Cardiac fibroblast (primary cell): ENCODE results near the gene TCEAL1.
A peak's percentile ranks its signal among the peaks of the same experiment; 100 is the strongest.
"Not testable (repeated sequence)": the region's sequence is repeated elsewhere in the genome, so short reads cannot be mapped to it uniquely, and the experiment has no call there.

Source experiments
- DNase-seq, 2 donors: peaks; one replicate each; pipeline versions ENCODE4 v3.0.0 to v3.0.0-alpha.2; 2010; ENCODE audit warnings: low read depth in 2 of 2
- H3K4me3 ChIP-seq, 2 donors: replicated peaks in 1 of 2; 1 replicate in 1 of 2; 2 replicates in 1 of 2; pipeline ENCODE4 v1.5.1; 2011; ENCODE audit warnings: low read depth in 2 of 2, low read length in 2 of 2, mild to moderate bottlenecking in 2 of 2, moderate library complexity in 1 of 2
- TF ChIP-seq, protein P1 (sequence below): IDR thresholded peaks from one replicate; pipeline ENCODE4 v1.5.1; 2011; ENCODE audit warnings: low read depth, mild to moderate bottlenecking, low read length, inconsistent platforms

TCEAL1 gene

DNA sequence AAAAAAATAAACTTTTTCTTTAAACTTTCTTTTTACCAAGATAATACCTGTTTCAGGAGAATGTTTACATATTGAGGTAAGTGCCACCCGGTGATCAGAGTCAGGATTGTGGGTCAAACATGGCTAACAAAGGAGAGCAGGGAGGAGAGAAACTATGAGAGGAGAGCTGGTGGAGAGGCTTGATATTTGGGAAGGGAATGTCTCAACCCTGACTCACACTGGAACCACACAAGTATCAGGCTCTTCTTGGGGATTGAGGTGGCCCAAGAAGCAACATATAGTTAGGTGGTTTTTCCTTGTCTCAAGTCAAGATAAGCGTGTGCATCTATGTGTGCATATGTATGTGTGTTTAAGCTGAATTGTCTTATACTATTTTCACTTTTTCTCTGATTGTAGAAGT lies 6.7 kb downstream of the TCEAL1 start:
- TF ChIP-seq, protein P1, sequence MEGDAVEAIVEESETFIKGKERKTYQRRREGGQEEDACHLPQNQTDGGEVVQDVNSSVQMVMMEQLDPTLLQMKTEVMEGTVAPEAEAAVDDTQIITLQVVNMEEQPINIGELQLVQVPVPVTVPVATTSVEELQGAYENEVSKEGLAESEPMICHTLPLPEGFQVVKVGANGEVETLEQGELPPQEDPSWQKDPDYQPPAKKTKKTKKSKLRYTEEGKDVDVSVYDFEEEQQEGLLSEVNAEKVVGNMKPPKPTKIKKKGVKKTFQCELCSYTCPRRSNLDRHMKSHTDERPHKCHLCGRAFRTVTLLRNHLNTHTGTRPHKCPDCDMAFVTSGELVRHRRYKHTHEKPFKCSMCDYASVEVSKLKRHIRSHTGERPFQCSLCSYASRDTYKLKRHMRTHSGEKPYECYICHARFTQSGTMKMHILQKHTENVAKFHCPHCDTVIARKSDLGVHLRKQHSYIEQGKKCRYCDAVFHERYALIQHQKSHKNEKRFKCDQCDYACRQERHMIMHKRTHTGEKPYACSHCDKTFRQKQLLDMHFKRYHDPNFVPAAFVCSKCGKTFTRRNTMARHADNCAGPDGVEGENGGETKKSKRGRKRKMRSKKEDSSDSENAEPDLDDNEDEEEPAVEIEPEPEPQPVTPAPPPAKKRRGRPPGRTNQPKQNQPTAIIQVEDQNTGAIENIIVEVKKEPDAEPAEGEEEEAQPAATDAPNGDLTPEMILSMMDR: no peak
- no peak overlapping the region for H3K4me3 ChIP-seq
- DNase-seq: no peak

DNA sequence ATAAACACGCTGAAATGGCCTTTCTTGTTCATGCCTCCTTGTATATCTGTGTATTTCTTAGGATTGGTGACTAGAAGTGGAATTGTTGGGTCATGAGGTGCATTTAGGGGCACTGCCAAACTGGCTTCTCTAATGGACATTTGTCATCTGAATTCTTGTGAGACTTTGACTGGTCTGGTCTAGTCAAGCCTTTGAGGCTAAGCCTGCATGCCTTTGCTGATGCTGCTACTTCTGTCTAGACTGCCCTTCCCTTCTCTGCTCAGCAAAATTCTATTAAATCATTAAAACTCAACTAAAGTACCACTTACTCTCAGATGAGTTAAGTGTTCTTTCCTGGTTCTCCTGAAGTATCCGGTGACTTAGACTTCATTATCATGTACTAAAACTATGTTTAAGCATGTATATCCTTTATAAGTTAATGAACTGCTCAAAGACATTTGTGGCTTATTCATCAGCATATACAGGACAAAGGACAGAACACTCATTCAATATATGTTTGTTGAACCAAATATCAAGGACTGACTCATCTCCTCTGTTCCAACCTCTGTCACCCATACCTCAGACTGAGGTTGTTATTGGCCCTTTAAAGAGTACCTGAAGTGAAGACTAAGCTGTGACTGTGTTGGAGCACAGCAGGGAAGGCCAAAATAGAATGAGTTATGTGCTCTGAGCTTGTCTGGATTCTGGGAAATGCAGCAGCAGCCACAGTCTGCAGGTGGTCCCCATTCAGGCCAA lies 9.0 kb downstream of the TCEAL1 start:
- TF ChIP-seq, protein P1: no peak
- DNase-seq: peak in 1 of 2 donors; percentile 33
- H3K4me3 ChIP-seq: no peak overlapping the region

DNA sequence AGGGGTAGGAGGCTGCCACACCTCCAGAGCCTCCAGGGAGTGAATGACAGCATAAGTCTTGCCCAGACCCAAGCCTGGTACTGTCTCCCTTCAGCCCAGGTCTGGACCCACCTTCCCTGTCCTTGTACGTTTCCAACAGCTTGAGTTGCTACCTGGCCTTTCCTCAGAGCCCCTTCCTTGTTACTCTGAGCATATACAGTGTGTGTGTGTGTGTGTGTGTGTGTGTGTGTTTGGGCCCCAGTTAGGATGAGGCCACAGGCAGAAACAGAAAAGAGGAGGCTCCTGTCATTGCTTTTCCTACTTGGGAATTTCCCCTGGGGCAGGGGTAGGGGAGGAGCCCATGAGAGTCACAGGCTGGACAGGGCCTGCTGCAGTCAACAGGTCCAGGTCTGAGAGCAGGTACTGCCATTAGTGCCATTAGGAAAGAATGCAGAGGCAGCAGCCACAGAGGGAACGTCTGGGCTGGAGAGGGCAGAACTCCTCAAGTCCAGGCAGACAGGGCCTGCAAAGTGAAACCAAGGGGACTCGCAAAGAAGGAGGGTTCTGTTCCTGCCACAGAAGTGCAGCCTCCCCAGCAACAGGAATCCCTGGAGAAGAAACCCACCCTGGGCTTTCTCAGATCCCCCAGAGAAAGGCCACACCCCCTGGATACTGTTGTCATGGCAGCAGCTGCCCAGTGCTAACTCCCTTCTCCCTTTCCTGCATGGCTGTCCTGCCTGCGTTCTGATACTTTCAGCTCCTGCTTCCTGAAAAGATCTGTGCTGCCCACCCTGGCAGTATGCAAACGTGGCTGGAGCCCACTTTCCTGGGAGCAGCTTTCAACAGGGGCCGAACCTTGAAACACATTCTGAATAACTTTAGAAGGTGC lies 9.9 kb downstream of the TCEAL1 start:
- DNase-seq: peak in 1 of 2 donors; percentile 22
- not testable (repeated sequence) for H3K4me3 ChIP-seq

DNA sequence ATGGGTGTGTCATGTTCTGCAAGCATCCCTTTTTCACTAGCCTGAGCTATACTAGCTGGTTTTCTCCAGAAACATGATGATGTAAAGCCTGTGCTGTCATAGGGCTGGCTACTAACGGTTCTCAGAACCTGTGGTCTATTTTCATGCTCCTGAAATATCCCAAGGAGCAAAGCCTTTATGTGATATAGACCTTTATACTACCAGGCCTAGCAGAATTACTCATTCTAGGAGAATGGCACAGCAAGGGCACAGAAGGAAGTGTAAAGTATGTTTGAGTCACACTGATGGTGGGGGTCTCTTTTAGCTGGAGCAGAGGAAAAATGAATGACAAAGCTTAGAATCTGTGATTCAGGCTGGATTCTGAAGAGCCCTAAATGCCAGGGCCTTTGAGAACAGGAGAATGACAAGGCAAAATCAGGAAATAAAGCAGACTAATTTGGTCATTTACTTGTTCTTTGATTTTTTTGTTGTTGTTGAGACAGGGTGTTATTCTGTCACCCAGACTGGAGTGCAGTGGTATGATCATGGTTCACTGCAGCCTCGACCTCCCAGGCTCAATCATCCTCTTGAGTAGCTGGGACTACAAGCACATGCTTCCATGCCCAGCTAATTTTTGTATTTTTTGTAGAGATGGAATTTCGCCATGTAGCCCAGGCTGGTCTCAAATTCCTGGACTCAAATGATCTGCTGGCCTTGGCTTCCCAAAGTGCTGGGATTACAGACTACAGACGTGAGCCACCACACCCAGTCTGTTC lies 11.8 kb downstream of the TCEAL1 start:
- H3K4me3 ChIP-seq: no peak overlapping the region
- TF ChIP-seq, protein P1: no peak
- peak in 1 of 2 donors; percentile 54 for DNase-seq

GRCh38 chrX:103644125-103644524 lies 15.3 kb downstream of the TCEAL1 start:
- no peak overlapping the region for H3K4me3 ChIP-seq
- TF ChIP-seq, protein P1: no peak
- DNase-seq: no peak

- H3K4me3 ChIP-seq: no peak overlapping the region
- TF ChIP-seq, protein P1: no peak
- no peak for DNase-seq
These were observed 18.9 kb downstream of the TCEAL1 start for GRCh38 chrX:103647630-103648029.
